A673 (cell line): ENCODE measurements around the gene FRAS1.

Source experiments
- CTCF ChIP-seq: fragments of 300-800, 200-600 bp; sonication (generic); conservative IDR thresholded peaks from 2 replicates; pipeline ENCODE4 v1.5.1; 2017; ENCODE audit warnings: low read depth, mild to moderate bottlenecking, antibody characterized with exemption, low read length, moderate library complexity, mixed read lengths
- EZH2 ChIP-seq: fragments of 200-600 bp; sonication (generic); IDR thresholded peaks from 2 replicates; pipeline ENCODE4 v1.6.1; 2017; ENCODE audit warnings: borderline replicate concordance, low read depth, mild to moderate bottlenecking, mixed read lengths, antibody characterized with exemption, low read length; ENCODE audit not compliant: poor library complexity, severe bottlenecking

- TF ChIP-seq CTCF (no peak), EZH2 (no peak)
Measured at GRCh38 chr4:78513411-78513975, 456.4 kb downstream of the FRAS1 start.
